Eye (tissue), 1 donor: ENCODE results near the gene STK32C.
A peak's percentile ranks its signal among the peaks of the same experiment; 100 is the strongest.
"Not testable (repeated sequence)": the region's sequence is repeated elsewhere in the genome, so short reads cannot be mapped to it uniquely, and the experiment has no call there.

Experiments
- DNase-seq: peaks from one replicate; pipeline ENCODE4 v3.0.0-alpha.2; 2015

Gene STK32C

GRCh38 chr10:132337854-132338253 is 30.1 kb upstream of the STK32C start:
- not testable (repeated sequence) for DNase-seq

GRCh38 chr10:132336919-132337407 is 29.2 kb upstream of the STK32C start:
- no peak for DNase-seq

- no peak for DNase-seq
These were observed 28.5 kb upstream of the STK32C start for GRCh38 chr10:132336064-132336746.

GRCh38 chr10:132335189-132336063 is 27.7 kb upstream of the STK32C start:
- no peak for DNase-seq

- no peak for DNase-seq
These were observed 27.0 kb upstream of the STK32C start for GRCh38 chr10:132334631-132335188.

GRCh38 chr10:132333386-132333785 is 25.6 kb upstream of the STK32C start:
- DNase-seq = no peak

GRCh38 chr10:132332433-132332754 is 24.6 kb upstream of the STK32C start:
- DNase-seq = no peak

- DNase-seq = peak; percentile 99
These were observed 24.1 kb upstream of the STK32C start, which contains the start of gene LRRC27 for GRCh38 chr10:132331601-132332432. LRRC27 (plus strand) TSS chr10:132332193; CDS start chr10:132333525, 1,332 bp downstream.

GRCh38 chr10:132330486-132330833 is 22.7 kb upstream of the STK32C start:
- DNase-seq = no peak

- no peak for DNase-seq
These were observed 22.1 kb upstream of the STK32C start for GRCh38 chr10:132329565-132330485.

GRCh38 chr10:132328738-132329137 is 21.0 kb upstream of the STK32C start:
- DNase-seq = no peak

GRCh38 chr10:132328106-132328505 is 20.4 kb upstream of the STK32C start:
- no peak for DNase-seq

GRCh38 chr10:132326925-132327324 is 19.2 kb upstream of the STK32C start:
- DNase-seq = no peak

- no peak for DNase-seq
These were observed 18.7 kb upstream of the STK32C start for GRCh38 chr10:132326344-132326889.

- no peak for DNase-seq
These were observed 16.4 kb upstream of the STK32C start for GRCh38 chr10:132324186-132324585.

- no peak for DNase-seq
These were observed 14.9 kb upstream of the STK32C start for GRCh38 chr10:132322586-132323048.

- DNase-seq = no peak
These were observed 14.0 kb upstream of the STK32C start for GRCh38 chr10:132321726-132322125.

- no peak for DNase-seq
These were observed 13.1 kb upstream of the STK32C start for GRCh38 chr10:132320654-132321469.

GRCh38 chr10:132319853-132320653 is 12.3 kb upstream of the STK32C start:
- DNase-seq = no peak
